ENCODE results near the gene BLZF1. TPM values are rescaled to one million over a fixed set of nuclear protein-coding genes. Genes with fewer than 3 reads are reported as not detected.
A peak's percentile ranks its signal among the peaks of the same experiment; 100 is the strongest.

Gene BLZF1
- total RNA-seq, 3 donors from 2014 or later (not counting 1 experiment from before 2014, with no cell fraction given), result 13.2 to 21.6 (median 18.2) TPM

DNA sequence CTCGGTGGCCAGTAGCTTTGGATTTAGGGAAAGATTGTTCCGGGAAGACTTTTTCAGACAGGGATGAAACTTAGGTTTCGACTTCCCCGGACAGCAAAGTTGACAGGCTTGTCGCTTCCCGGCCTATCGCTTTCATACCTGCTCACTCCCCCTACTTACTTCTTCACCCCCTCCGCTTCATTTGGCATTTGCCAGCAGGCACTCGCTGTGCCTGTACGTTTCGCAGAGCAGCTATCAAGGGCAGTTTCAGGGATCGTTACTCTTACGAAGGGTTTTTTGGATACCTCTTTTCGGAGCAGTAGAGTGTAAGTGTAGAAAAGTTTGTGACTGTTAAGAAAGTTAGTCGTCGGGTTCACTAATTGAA is 393 bp downstream of the BLZF1 start:
- no peak for ATAC-seq
- H3K4me3 ChIP-seq (ENCODE audit: low read length), result peak overlapping the region; percentile 70
- peaks cover 9% of the 10 kb centered on the region for H3K36me3 Mint-ChIP-seq

DNA sequence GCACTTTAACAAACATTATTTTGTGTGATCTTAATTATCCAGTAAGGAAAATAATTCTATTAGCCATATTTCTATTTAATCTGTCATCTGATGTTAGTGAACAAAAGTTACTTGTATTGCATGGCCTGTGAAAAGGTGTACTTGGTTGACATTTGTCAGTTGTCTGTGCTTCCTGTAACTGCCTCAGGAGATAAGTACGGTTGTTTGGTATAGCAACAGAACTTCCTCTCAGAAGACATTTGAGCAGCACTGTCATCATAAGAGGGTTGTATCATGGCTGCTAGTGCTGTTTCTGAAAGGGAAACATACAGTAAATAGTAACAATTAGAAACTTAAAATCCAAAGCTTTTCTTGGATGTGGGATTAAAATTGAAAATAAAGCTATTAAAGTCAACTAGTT is 3.4 kb downstream of the BLZF1 start:
- Histone ChIP-seq H3K9me3 (ENCODE audit: control insufficient read depth, insufficient read depth, low read length) (no peaks in the 10 kb centered on the region), H3K27ac (ENCODE audit: low read length) (no peak overlapping the region), H3K4me3 (ENCODE audit: low read length) (no peak overlapping the region), H3K27me3 (ENCODE audit: control insufficient read depth, insufficient read depth, low read length) (no peaks in the 10 kb centered on the region), H3K36me3 (ENCODE audit: control insufficient read depth, insufficient read depth, low read length) (peaks cover 40% of the 10 kb centered on the region), H3K4me1 (ENCODE audit: control insufficient read depth, insufficient read depth, low read length) (peaks cover 10% of the 10 kb centered on the region)
- Mint-ChIP-seq H3K27ac (peak overlapping the region in 1 of 2 donors; percentile 23), H3K36me3 (peaks cover 9% of the 10 kb centered on the region), H3K4me3 (no peak overlapping the region), H3K9me3 (no peaks in the 10 kb centered on the region), H3K27me3 (ENCODE audit: low read depth in 2 of 2) (no peaks in the 10 kb centered on the region), H3K4me1 (peaks cover 12 to 13% of the 10 kb centered on the region in 2 donors)
- intact Hi-C loops (cut with micrococcal nuclease), result no loop called here
- no peak for ATAC-seq
- WGBS (ENCODE audit: insufficient coverage), result 40% methylated on average over 1 of the region's 1 CpG
- peak in 1 of 2 donors; percentile 41 for DNase-seq
- TF ChIP-seq, protein P1, sequence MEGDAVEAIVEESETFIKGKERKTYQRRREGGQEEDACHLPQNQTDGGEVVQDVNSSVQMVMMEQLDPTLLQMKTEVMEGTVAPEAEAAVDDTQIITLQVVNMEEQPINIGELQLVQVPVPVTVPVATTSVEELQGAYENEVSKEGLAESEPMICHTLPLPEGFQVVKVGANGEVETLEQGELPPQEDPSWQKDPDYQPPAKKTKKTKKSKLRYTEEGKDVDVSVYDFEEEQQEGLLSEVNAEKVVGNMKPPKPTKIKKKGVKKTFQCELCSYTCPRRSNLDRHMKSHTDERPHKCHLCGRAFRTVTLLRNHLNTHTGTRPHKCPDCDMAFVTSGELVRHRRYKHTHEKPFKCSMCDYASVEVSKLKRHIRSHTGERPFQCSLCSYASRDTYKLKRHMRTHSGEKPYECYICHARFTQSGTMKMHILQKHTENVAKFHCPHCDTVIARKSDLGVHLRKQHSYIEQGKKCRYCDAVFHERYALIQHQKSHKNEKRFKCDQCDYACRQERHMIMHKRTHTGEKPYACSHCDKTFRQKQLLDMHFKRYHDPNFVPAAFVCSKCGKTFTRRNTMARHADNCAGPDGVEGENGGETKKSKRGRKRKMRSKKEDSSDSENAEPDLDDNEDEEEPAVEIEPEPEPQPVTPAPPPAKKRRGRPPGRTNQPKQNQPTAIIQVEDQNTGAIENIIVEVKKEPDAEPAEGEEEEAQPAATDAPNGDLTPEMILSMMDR (IDR thresholded peaks at IDR 0.05), result no peak

More for the DNA sequence above, 393 bp downstream of the BLZF1 start:
- H3K27ac ChIP-seq (ENCODE audit: low read length), result peak overlapping the region; percentile 77
- Mint-ChIP-seq H3K27ac (no peak overlapping the region), H3K9me3 (no peaks in the 10 kb centered on the region), H3K4me3 (no peak overlapping the region), H3K4me1 (peaks cover 12 to 16% of the 10 kb centered on the region in 2 donors), H3K27me3 (ENCODE audit: low read depth in 2 of 2) (no peaks in the 10 kb centered on the region)
- H3K36me3 ChIP-seq (ENCODE audit: control insufficient read depth, insufficient read depth, low read length), result peaks cover 28% of the 10 kb centered on the region
- DNase-seq, result peak; percentile 15 to 59
- H3K9me3 ChIP-seq (ENCODE audit: control insufficient read depth, insufficient read depth, low read length), result no peaks in the 10 kb centered on the region
- intact Hi-C loops (cut with micrococcal nuclease), result loop anchor here (1.0 to 10.0 kb wide), 7 partner anchors 56 to 1431 kb away; partner anchors contain the start of genes ATP1B1, DCAF6, MPC2 and SFT2D2
- no peaks in the 10 kb centered on the region for H3K27me3 ChIP-seq (ENCODE audit: control insufficient read depth, insufficient read depth, low read length)
- TF ChIP-seq, protein P1 (IDR thresholded peaks at IDR 0.05), result no peak
- peaks cover 10% of the 10 kb centered on the region for H3K4me1 ChIP-seq (ENCODE audit: control insufficient read depth, insufficient read depth, low read length)
- under 1% methylated on average over 16 of the region's 16 CpGs for WGBS (ENCODE audit: insufficient coverage)

DNA sequence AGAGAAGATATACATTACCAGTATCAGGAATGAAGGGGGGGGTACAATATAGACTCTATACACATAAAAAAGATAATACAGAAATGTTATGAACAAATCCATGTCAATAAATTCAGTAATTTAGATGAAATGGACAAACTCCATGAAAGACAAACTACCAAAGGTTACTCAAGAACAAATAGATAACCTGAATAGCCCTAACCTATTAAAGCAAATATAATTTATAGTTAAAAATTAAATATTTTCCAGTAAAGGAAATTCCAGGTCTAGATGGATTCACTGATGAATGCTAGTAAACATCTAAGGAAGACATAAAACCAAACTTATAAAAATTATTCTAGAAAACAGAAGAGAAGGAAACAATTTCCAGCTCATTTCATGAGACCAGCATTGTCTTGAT is 13.2 kb downstream of the BLZF1 start:
- intact Hi-C loops (cut with micrococcal nuclease), result no loop called here
- ATAC-seq (no peak), DNase-seq (no peak)
- Mint-ChIP-seq H3K27ac (no peak overlapping the region), H3K27me3 (ENCODE audit: low read depth in 2 of 2) (no peaks in the 10 kb centered on the region), H3K9me3 (no peaks in the 10 kb centered on the region), H3K4me1 (peaks cover 0 to 6% of the 10 kb centered on the region in 2 donors), H3K4me3 (no peak overlapping the region), H3K36me3 (peaks cover 25% of the 10 kb centered on the region)
- H3K4me3 ChIP-seq (ENCODE audit: low read length), result no peak overlapping the region
- H3K4me1 ChIP-seq (ENCODE audit: control insufficient read depth, insufficient read depth, low read length), result no peaks in the 10 kb centered on the region
- H3K9me3 ChIP-seq (ENCODE audit: control insufficient read depth, insufficient read depth, low read length), result no peaks in the 10 kb centered on the region
- TF ChIP-seq, protein P1 (IDR thresholded peaks at IDR 0.05), result no peak
- H3K27ac ChIP-seq (ENCODE audit: low read length), result no peak overlapping the region
- peaks cover 82% of the 10 kb centered on the region for H3K36me3 ChIP-seq (ENCODE audit: control insufficient read depth, insufficient read depth, low read length)
- no peaks in the 10 kb centered on the region for H3K27me3 ChIP-seq (ENCODE audit: control insufficient read depth, insufficient read depth, low read length)

DNA sequence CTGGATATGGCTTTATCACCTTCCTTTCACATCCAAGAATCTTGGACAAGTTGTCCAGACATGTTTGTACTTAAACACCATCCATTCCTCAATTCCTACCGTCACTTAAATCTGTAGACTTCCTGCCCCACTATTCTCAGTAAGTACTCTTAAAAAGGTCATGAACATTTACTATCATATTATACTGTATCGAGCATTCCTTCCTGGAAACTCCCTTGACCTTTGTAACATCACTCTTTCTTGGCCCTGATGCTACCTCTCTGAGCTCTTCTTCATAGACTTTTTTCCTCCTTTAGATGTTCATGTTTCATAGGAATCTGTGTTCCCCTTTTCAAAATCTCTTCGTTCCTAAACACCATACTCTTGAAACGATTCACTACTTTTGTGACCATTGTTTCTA is 15.5 kb downstream of the BLZF1 start:
- Mint-ChIP-seq H3K27ac (no peak overlapping the region), H3K27me3 (ENCODE audit: low read depth in 2 of 2) (no peaks in the 10 kb centered on the region), H3K4me3 (no peak overlapping the region), H3K36me3 (peaks cover 21% of the 10 kb centered on the region), H3K9me3 (no peaks in the 10 kb centered on the region), H3K4me1 (peaks cover 0 to 6% of the 10 kb centered on the region in 2 donors)
- H3K27ac ChIP-seq (ENCODE audit: low read length), result no peak overlapping the region
- H3K27me3 ChIP-seq (ENCODE audit: control insufficient read depth, insufficient read depth, low read length), result no peaks in the 10 kb centered on the region
- H3K4me1 ChIP-seq (ENCODE audit: control insufficient read depth, insufficient read depth, low read length), result no peaks in the 10 kb centered on the region
- H3K9me3 ChIP-seq (ENCODE audit: control insufficient read depth, insufficient read depth, low read length), result no peaks in the 10 kb centered on the region
- TF ChIP-seq, protein P1 (IDR thresholded peaks at IDR 0.05), result no peak
- 94% methylated on average over 2 of the region's 4 CpGs for WGBS (ENCODE audit: insufficient coverage)
- ATAC-seq (no peak), DNase-seq (no peak)
- intact Hi-C loops (cut with micrococcal nuclease), result no loop called here
- peaks cover 78% of the 10 kb centered on the region for H3K36me3 ChIP-seq (ENCODE audit: control insufficient read depth, insufficient read depth, low read length)
- no peak overlapping the region for H3K4me3 ChIP-seq (ENCODE audit: low read length)

All from natural killer cell (primary cell).